Calu3 (cell line): ENCODE data around the gene SYDE1. TPM values are rescaled to one million over a fixed set of nuclear protein-coding genes. Genes with fewer than 3 reads are reported as not detected.

ENCODE experiments used
- BruUV-seq: library from RNA; stranded (reverse); fragments of 400-500 nt; replicated peaks from 2 replicates; lab custom pipeline; 2021; lab: Mats Ljungman, UMichigan
- CTCF ChIA-PET: fragments of 300-600 bp; sonication (Branson Sonifier 250); formaldehyde crosslinking; loops from one replicate; lab custom pipeline; 2022; ENCODE audit warnings: antibody characterized with exemption; lab: Charles Lee
- DNase-seq: peaks from one replicate; pipeline ENCODE4 v3.0.0; 2022
- H3K27ac Mint-ChIP-seq: one replicate; pipeline ENCODE4 v1.8.0; 2022; ENCODE audit warnings: mixed read lengths; ENCODE audit not compliant: unreplicated experiment
- H3K27me3 Mint-ChIP-seq: one replicate; pipeline ENCODE4 v1.8.0; 2022; ENCODE audit warnings: mixed read lengths; ENCODE audit not compliant: unreplicated experiment
- H3K36me3 Mint-ChIP-seq: one replicate; pipeline ENCODE4 v1.8.0; 2022; ENCODE audit warnings: mild to moderate bottlenecking, moderate library complexity, mixed read lengths; ENCODE audit not compliant: insufficient read depth, unreplicated experiment
- H3K4me1 Mint-ChIP-seq: one replicate; pipeline ENCODE4 v1.8.0; 2022; ENCODE audit warnings: mild to moderate bottlenecking, low read depth, mixed read lengths; ENCODE audit not compliant: unreplicated experiment
- H3K4me3 Mint-ChIP-seq: one replicate; pipeline ENCODE4 v1.8.0; 2022; ENCODE audit warnings: mild to moderate bottlenecking, low read depth, moderate library complexity, mixed read lengths; ENCODE audit not compliant: unreplicated experiment
- H3K9me3 Mint-ChIP-seq: one replicate; pipeline ENCODE4 v1.8.0; 2022; ENCODE audit warnings: low read depth, mixed read lengths; ENCODE audit not compliant: unreplicated experiment
- CTCF ChIP-seq: fragments of 200-600 bp; IDR thresholded peaks from one replicate; pipeline ENCODE4 v1.8.0; 2022; ENCODE audit warnings: antibody characterized with exemption; ENCODE audit not compliant: unreplicated experiment
- intact Hi-C: fragments of 100-400 bp; cut with micrococcal nuclease; formaldehyde crosslinking; loops from one replicate; pipeline ENCODE4 v1.10.0; 2022; ENCODE audit not compliant: unreplicated experiment
- total RNA-seq: library from RNA; stranded (reverse); gene quantifications from 2 replicates; pipeline ENCODE4 v1.2.3, GENCODE V29; 2022

Gene SYDE1
- total RNA-seq, 1 experiment from 2014 or later = 2.1 TPM

GRCh38 chr19:15123031-15123890 is 16.1 kb downstream of the SYDE1 start:
- Mint-ChIP-seq H3K4me1 (no peaks in the 10 kb centered on the region), H3K27me3 (no peaks in the 10 kb centered on the region), H3K4me3 (no peak overlapping the region), H3K36me3 (peaks cover 30% of the 10 kb centered on the region), H3K9me3 (no peaks in the 10 kb centered on the region), H3K27ac (no peak overlapping the region)
- intact Hi-C loops = no loop called here
- TF ChIP-seq CTCF = no peak
- no TSS peak for BruUV-seq
- no peak for DNase-seq
- CTCF ChIA-PET = no interaction called here

- Mint-ChIP-seq H3K4me3 (peak overlapping the region; percentile 89), H3K27ac (peak overlapping the region; percentile 95), H3K36me3 (peaks cover 24% of the 10 kb centered on the region), H3K27me3 (no peaks in the 10 kb centered on the region), H3K9me3 (no peaks in the 10 kb centered on the region), H3K4me1 (no peaks in the 10 kb centered on the region)
- BruUV-seq = no TSS peak
- CTCF ChIA-PET = interaction anchor here (1.1 kb wide), 1 partner anchor 32 kb away, joined by 6 read pairs; no protein-coding TSS in a partner anchor
- intact Hi-C loops = no loop called here
- TF ChIP-seq CTCF = no peak
- DNase-seq = no peak
Observed at GRCh38 chr19:15123900-15124299, 16.7 kb downstream of the SYDE1 start.

GRCh38 chr19:15124572-15125231 is 17.5 kb downstream of the SYDE1 start:
- Mint-ChIP-seq H3K27ac (peak overlapping the region; percentile 95), H3K4me3 (peak overlapping the region; percentile 89), H3K36me3 (peaks cover 24% of the 10 kb centered on the region), H3K4me1 (no peaks in the 10 kb centered on the region), H3K9me3 (no peaks in the 10 kb centered on the region), H3K27me3 (no peaks in the 10 kb centered on the region)
- BruUV-seq = no TSS peak
- intact Hi-C loops = loop anchor here (1.0 kb wide), 1 partner anchor 26 kb away; no protein-coding TSS in a partner anchor
- CTCF ChIA-PET = interaction anchor here (1.1 kb wide), 1 partner anchor 33 kb away, joined by 6 read pairs; no protein-coding TSS in a partner anchor
- DNase-seq = peak; percentile 6
- no peak for TF ChIP-seq CTCF

GRCh38 chr19:15125232-15126067 is 18.2 kb downstream of the SYDE1 start:
- no peak for TF ChIP-seq CTCF
- H3K27me3 Mint-ChIP-seq = no peaks in the 10 kb centered on the region
- intact Hi-C loops = loop anchor here (1.0 kb wide), 1 partner anchor 25 kb away; no protein-coding TSS in a partner anchor

More at GRCh38 chr19:15125232-15126067, 18.2 kb downstream of the SYDE1 start:
- Mint-ChIP-seq H3K4me1 (peaks cover 7% of the 10 kb centered on the region), H3K27ac (peak overlapping the region; percentile 95), H3K4me3 (peak overlapping the region; percentile 89), H3K9me3 (no peaks in the 10 kb centered on the region), H3K36me3 (peaks cover 24% of the 10 kb centered on the region)
- CTCF ChIA-PET = no interaction called here
- peak; percentile 96 for DNase-seq
- BruUV-seq = TSS peak; percentile 39
